ENCODE measurements around the gene DPPA4.

Gene DPPA4

DNA sequence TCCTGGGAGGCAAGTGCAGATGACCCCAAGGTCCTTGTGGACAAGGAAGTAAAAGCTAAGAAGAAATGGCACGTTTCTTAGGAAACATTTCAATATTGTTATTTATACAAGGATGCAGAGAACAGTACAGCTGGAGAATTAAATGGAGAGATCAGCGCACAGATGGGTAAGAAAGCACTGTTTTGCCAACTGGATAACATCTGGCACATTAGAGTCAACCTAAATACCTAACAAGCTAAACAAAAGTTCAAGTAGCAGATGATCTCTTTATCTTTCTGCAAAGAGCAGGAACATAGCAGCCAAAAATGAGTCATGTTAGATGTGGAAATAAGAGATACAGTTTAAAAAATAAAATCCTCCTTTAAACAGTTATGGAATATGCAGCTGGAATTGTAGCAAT is 15.7 kb upstream of the DPPA4 start:
- Histone ChIP-seq H3K9me2 (replicated peaks; ENCODE audit: insufficient read depth, low read length) (no peaks in the 10 kb centered on the region), H3K79me2 (ENCODE audit: insufficient read depth, low read length) (no peaks in the 10 kb centered on the region), H3K9ac (ENCODE audit: low read length) (no peak overlapping the region), H3K4me3 (ENCODE audit: insufficient read depth, low read length, poor library complexity, severe bottlenecking) (no peak overlapping the region), H3F3A (ENCODE audit: insufficient read depth) (no peaks in the 10 kb centered on the region), H3K27ac (ENCODE audit: low read depth, low read length) (no peak overlapping the region), H3K36me3 (ENCODE audit: low read length) (no peaks in the 10 kb centered on the region), H4K20me1 (ENCODE audit: low read depth, low read length) (no peaks in the 10 kb centered on the region), H2AFZ (ENCODE audit: low read depth, low read length, severe bottlenecking) (no peak overlapping the region), H3K27me3 (ENCODE audit: low read length) (peaks cover 3% of the 10 kb centered on the region; the same call in 1 of the 2 replicates), H3K4me2 (ENCODE audit: low read depth, low read length, poor library complexity, severe bottlenecking) (no peak overlapping the region), H3K9me3 (ENCODE audit: insufficient read depth, low read length) (no peaks in the 10 kb centered on the region)
- TF ChIP-seq EZH2phosphoT487 (conservative IDR thresholded peaks at IDR 0.05; ENCODE audit: low read length): no peak
- TF ChIP-seq, protein P1, sequence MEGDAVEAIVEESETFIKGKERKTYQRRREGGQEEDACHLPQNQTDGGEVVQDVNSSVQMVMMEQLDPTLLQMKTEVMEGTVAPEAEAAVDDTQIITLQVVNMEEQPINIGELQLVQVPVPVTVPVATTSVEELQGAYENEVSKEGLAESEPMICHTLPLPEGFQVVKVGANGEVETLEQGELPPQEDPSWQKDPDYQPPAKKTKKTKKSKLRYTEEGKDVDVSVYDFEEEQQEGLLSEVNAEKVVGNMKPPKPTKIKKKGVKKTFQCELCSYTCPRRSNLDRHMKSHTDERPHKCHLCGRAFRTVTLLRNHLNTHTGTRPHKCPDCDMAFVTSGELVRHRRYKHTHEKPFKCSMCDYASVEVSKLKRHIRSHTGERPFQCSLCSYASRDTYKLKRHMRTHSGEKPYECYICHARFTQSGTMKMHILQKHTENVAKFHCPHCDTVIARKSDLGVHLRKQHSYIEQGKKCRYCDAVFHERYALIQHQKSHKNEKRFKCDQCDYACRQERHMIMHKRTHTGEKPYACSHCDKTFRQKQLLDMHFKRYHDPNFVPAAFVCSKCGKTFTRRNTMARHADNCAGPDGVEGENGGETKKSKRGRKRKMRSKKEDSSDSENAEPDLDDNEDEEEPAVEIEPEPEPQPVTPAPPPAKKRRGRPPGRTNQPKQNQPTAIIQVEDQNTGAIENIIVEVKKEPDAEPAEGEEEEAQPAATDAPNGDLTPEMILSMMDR (IDR thresholded peaks at IDR 0.05; ENCODE audit: insufficient read depth, low read length, poor library complexity, severe bottlenecking): no peak

- Histone ChIP-seq H3K9me2 (replicated peaks; ENCODE audit: insufficient read depth, low read length) (no peaks in the 10 kb centered on the region), H3K9ac (ENCODE audit: low read length) (no peak overlapping the region), H4K20me1 (ENCODE audit: low read depth, low read length) (no peaks in the 10 kb centered on the region), H3K36me3 (ENCODE audit: low read length) (no peaks in the 10 kb centered on the region), H2AFZ (ENCODE audit: low read depth, low read length, severe bottlenecking) (no peak overlapping the region), H3K9me3 (ENCODE audit: insufficient read depth, low read length) (no peaks in the 10 kb centered on the region), H3F3A (ENCODE audit: insufficient read depth) (no peaks in the 10 kb centered on the region), H3K79me2 (ENCODE audit: insufficient read depth, low read length) (no peaks in the 10 kb centered on the region), H3K4me2 (ENCODE audit: low read depth, low read length, poor library complexity, severe bottlenecking) (no peak overlapping the region), H3K4me3 (ENCODE audit: insufficient read depth, low read length, poor library complexity, severe bottlenecking) (no peak overlapping the region), H3K27me3 (ENCODE audit: low read length) (no peaks in the 10 kb centered on the region), H3K27ac (ENCODE audit: low read depth, low read length) (no peak overlapping the region)
- TF ChIP-seq EZH2phosphoT487 (conservative IDR thresholded peaks at IDR 0.05; ENCODE audit: low read length): no peak
- TF ChIP-seq, protein P1 (IDR thresholded peaks at IDR 0.05; ENCODE audit: insufficient read depth, low read length, poor library complexity, severe bottlenecking): no peak
Observed at GRCh38 chr3:109351231-109351630, 13.9 kb upstream of the DPPA4 start.

GRCh38 chr3:109346770-109347295 is 9.5 kb upstream of the DPPA4 start:
- H3K9me2 ChIP-seq (replicated peaks; ENCODE audit: insufficient read depth, low read length): no peaks in the 10 kb centered on the region
- H3K79me2 ChIP-seq (ENCODE audit: insufficient read depth, low read length): no peaks in the 10 kb centered on the region
- H3K9ac ChIP-seq (ENCODE audit: low read length): no peak overlapping the region
- H3K4me3 ChIP-seq (ENCODE audit: insufficient read depth, low read length, poor library complexity, severe bottlenecking): no peak overlapping the region
- no peak overlapping the region for H3K4me2 ChIP-seq (ENCODE audit: low read depth, low read length, poor library complexity, severe bottlenecking)
- no peaks in the 10 kb centered on the region for H3K9me3 ChIP-seq (ENCODE audit: insufficient read depth, low read length)
- no peaks in the 10 kb centered on the region for H3K27me3 ChIP-seq (ENCODE audit: low read length)
- H3K27ac ChIP-seq (ENCODE audit: low read depth, low read length): no peak overlapping the region
- TF ChIP-seq EZH2phosphoT487 (conservative IDR thresholded peaks at IDR 0.05; ENCODE audit: low read length): no peak
- TF ChIP-seq, protein P1 (IDR thresholded peaks at IDR 0.05; ENCODE audit: insufficient read depth, low read length, poor library complexity, severe bottlenecking): no peak
- H3K36me3 ChIP-seq (ENCODE audit: low read length): no peaks in the 10 kb centered on the region
- no peaks in the 10 kb centered on the region for H4K20me1 ChIP-seq (ENCODE audit: low read depth, low read length)
- no peaks in the 10 kb centered on the region for H3F3A ChIP-seq (ENCODE audit: insufficient read depth)
- H2AFZ ChIP-seq (ENCODE audit: low read depth, low read length, severe bottlenecking): no peak overlapping the region
